Measurements from ENCODE around the gene DEAF1.
A peak's percentile ranks its signal among the peaks of the same experiment; 100 is the strongest.
"Not testable (repeated sequence)": the region's sequence is repeated elsewhere in the genome, so short reads cannot be mapped to it uniquely, and the experiment has no call there.

DEAF1 gene

GRCh38 chr11:694563-695287, at the start of gene DEAF1:
Gene DEAF1 (minus strand): TSS chr11:695222. CDS start chr11:695047, 175 bp downstream.
- DNase-seq, result peak; percentile 98

- no peak for DNase-seq
Observed at GRCh38 chr11:742571-743201, 47.7 kb upstream of the DEAF1 start.

- no peak for DNase-seq
Observed at GRCh38 chr11:742156-742546, 47.1 kb upstream of the DEAF1 start.

- not testable (repeated sequence) for DNase-seq
Observed at GRCh38 chr11:737899-738298, 42.9 kb upstream of the DEAF1 start.

- DNase-seq, result no peak
Observed at GRCh38 chr11:737366-737765, 42.3 kb upstream of the DEAF1 start.

- DNase-seq, result not testable (repeated sequence)
Observed at GRCh38 chr11:734541-734940, 39.5 kb upstream of the DEAF1 start.

GRCh38 chr11:733072-733471, 38.0 kb upstream of the DEAF1 start:
- no peak for DNase-seq

GRCh38 chr11:729492-730074, 34.6 kb upstream of the DEAF1 start:
- no peak for DNase-seq

- DNase-seq, result no peak
Observed at GRCh38 chr11:728901-729491, 34.0 kb upstream of the DEAF1 start.

- no peak for DNase-seq
Observed at GRCh38 chr11:727859-728748, 33.1 kb upstream of the DEAF1 start.

- no peak for DNase-seq
Observed at GRCh38 chr11:727281-727701, 32.3 kb upstream of the DEAF1 start.

- DNase-seq, result no peak
Observed at GRCh38 chr11:726278-727220, 31.5 kb upstream of the DEAF1 start.

GRCh38 chr11:725624-726202, 30.7 kb upstream of the DEAF1 start:
- no peak for DNase-seq

GRCh38 chr11:724778-725386, 29.9 kb upstream of the DEAF1 start:
- no peak for DNase-seq

GRCh38 chr11:724049-724777, 29.2 kb upstream of the DEAF1 start:
- DNase-seq, result no peak

GRCh38 chr11:723120-723883, 28.3 kb upstream of the DEAF1 start:
- peak; percentile 35 for DNase-seq

- DNase-seq, result no peak
Observed at GRCh38 chr11:722346-722811, 27.4 kb upstream of the DEAF1 start.

- DNase-seq, result peak; percentile 15
Observed at GRCh38 chr11:721741-722345, 26.8 kb upstream of the DEAF1 start.

Data from GDM1 (cell line).